ENCODE results near the gene NRCAM. TPM values are rescaled to one million over a fixed set of nuclear protein-coding genes. Genes with fewer than 3 reads are reported as not detected.

Gene NRCAM
- total and polyA plus RNA-seq, 2 experiments from 2014 or later, result 0.76 to 3.9 TPM

DNA sequence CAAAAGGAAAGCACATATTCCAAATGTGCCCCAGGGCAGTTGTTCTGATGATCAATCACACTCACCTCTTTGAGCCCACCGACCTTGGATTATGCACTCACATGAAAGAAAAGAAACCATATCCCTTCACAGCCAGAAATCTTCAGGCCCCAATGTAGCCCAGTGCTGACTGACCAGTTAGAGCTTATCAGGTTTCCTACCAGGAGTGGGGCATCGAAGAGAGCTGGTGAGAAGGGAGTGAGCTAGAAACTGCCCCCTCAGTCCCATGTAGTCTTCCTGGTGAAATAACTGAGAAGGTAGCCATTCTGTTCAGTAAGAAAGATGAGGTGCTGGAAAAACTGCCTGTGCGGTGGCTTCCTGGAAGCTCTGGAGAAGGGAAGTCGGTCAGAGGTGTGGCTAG, 32.2 kb downstream of the NRCAM start:
- no peak overlapping the region for H3K27ac ChIP-seq
- no peaks in the 10 kb centered on the region for H3K4me1 ChIP-seq (ENCODE audit: low read depth)
- no peaks in the 10 kb centered on the region for H3K36me3 ChIP-seq
- H3K9me3 ChIP-seq (ENCODE audit: low read depth), result no peaks in the 10 kb centered on the region
- H3K27me3 ChIP-seq, result no peaks in the 10 kb centered on the region
- TF ChIP-seq, protein P1, sequence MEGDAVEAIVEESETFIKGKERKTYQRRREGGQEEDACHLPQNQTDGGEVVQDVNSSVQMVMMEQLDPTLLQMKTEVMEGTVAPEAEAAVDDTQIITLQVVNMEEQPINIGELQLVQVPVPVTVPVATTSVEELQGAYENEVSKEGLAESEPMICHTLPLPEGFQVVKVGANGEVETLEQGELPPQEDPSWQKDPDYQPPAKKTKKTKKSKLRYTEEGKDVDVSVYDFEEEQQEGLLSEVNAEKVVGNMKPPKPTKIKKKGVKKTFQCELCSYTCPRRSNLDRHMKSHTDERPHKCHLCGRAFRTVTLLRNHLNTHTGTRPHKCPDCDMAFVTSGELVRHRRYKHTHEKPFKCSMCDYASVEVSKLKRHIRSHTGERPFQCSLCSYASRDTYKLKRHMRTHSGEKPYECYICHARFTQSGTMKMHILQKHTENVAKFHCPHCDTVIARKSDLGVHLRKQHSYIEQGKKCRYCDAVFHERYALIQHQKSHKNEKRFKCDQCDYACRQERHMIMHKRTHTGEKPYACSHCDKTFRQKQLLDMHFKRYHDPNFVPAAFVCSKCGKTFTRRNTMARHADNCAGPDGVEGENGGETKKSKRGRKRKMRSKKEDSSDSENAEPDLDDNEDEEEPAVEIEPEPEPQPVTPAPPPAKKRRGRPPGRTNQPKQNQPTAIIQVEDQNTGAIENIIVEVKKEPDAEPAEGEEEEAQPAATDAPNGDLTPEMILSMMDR (IDR thresholded peaks at IDR 0.05; ENCODE audit: low read depth, low read length), result no peak
- no peak overlapping the region for H3K4me3 ChIP-seq
- no peak for DNase-seq (ENCODE audit: low read depth in 1 of 2, low spot score in 1 of 2)

DNA sequence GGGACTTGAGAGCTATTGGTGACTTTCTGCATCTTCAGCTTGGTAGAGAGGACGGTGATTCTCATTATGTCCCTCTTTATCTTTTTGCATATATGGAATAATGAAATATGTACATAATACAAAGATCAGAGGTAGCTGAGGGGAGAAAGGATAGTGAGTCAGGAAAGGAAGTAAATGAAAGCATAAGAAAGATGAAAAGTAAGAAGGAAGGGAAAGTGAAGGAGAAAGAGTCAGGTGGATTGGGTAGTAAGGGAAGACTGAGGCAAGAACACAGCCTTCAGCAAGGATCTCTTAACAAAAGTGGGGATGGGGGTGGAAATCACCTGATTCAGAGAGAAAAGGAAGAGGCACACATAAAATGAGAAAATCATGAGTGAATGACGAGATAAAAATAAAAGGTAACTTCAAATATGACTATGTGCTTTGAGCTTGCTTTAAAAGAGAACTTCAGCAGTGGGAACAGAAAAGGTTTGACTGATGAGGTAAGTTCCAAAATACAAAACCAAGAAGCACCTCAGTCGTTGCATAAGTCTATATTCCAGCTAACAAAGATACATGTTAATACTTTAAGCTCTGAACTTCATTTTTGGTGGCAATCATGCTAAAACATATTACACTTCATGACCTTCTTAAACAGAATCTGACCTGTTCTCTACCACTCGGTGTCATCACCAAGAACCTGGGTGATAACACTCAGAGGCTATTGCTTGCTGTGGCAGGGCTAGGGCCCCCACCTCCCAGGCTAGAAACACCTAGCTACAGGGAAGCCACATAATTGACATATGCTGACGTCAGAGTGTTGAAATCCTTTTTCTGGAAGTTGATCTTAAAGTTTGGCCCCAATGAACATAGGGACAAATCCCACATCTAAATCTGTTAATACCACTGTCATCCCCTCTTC, 32.9 kb downstream of the NRCAM start:
- no peak overlapping the region for H3K4me3 ChIP-seq

DNA sequence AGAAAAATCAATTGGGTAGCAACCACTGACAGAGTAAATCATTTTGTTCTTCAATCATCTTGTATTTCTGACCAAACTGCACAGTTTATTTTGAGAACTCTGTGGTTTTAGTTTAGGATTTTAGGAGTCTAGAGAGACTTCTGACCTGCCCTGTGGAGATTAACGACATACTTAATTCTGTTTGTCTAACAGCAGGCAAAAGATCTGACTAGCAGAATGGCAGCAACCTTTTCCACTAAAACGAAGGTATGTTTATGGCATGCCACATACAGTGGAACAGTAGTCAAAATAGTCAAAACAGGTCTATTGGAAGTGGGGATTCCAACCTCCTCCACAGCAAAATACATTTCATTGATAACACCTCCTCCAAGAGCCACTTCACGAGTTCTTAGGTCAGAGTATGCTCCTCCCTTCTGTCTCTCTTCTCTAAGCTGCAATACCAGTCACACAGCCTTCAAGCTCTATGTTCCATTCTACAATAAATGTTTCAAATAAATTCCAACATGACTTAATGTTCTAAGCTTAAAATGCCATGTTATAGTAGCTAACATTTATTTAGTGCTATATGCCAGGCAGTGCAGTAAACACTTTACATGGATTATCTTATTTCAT, 34.4 kb downstream of the NRCAM start:
- Histone ChIP-seq H3K36me3 (no peaks in the 10 kb centered on the region), H3K4me1 (ENCODE audit: low read depth) (no peaks in the 10 kb centered on the region), H3K4me3 (no peak overlapping the region), H3K27me3 (no peaks in the 10 kb centered on the region), H3K9me3 (ENCODE audit: low read depth) (no peaks in the 10 kb centered on the region), H3K27ac (no peak overlapping the region)
- TF ChIP-seq, protein P1 (IDR thresholded peaks at IDR 0.05; ENCODE audit: low read depth, low read length), result no peak
- no peak for DNase-seq (ENCODE audit: low read depth in 1 of 2, low spot score in 1 of 2)

More for the DNA sequence above, 32.9 kb downstream of the NRCAM start:
- no peak for DNase-seq (ENCODE audit: low read depth in 1 of 2, low spot score in 1 of 2)
- Histone ChIP-seq H3K4me1 (ENCODE audit: low read depth) (no peaks in the 10 kb centered on the region), H3K27me3 (no peaks in the 10 kb centered on the region), H3K27ac (no peak overlapping the region), H3K36me3 (no peaks in the 10 kb centered on the region), H3K9me3 (ENCODE audit: low read depth) (no peaks in the 10 kb centered on the region)
- TF ChIP-seq, protein P1 (IDR thresholded peaks at IDR 0.05; ENCODE audit: low read depth, low read length), result no peak

DNA sequence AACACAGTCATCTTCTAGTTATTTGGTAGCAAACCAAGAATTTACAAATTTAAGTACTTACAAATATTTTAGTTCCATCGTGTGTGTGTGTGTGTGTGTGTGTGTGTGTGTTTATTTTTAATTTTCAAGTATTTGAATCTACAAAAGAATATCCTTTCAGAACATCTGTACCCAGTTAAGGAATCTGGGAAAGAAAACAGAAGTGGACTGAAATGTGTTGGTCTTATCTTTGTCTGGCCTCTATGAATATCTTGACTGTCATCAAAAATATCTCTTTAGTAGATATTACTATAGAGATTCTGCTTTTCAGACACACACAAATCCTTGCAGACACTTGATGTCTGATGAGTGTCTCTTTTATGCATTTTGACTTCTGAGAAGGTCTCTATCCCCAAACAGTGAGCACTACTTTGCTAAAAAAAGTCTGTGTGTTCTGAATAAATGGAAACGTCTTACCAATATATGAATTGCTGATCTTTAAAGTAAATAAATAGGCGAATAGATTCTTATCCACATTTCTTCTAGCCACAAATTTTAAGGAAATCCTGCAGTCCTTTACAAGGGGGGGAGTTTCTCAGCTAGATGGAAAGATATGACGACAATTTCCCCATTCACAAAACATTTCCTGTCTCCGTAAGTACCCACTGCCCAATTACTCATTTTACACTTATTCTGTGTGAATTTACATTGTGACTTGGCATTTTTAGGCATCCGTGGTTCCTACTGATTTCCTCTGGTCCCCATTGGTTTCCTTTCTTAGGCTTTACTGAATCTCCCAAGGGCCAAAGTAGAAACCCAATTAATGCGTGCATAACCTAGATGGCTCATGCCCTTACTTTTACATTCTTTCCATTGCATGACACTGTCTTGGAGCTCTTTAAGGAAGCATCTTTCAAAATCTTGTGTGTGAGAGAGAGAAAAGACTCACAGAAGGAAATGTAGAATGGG, 36.0 kb downstream of the NRCAM start:
- no peaks in the 10 kb centered on the region for H3K4me1 ChIP-seq (ENCODE audit: low read depth)
- peak in 1 of 2 donors; percentile 49 for DNase-seq (ENCODE audit: low read depth in 1 of 2, low spot score in 1 of 2)
- no peak overlapping the region for H3K4me3 ChIP-seq
- no peaks in the 10 kb centered on the region for H3K36me3 ChIP-seq
- TF ChIP-seq, protein P1 (IDR thresholded peaks at IDR 0.05; ENCODE audit: low read depth, low read length), result no peak
- H3K9me3 ChIP-seq (ENCODE audit: low read depth), result no peaks in the 10 kb centered on the region
- no peak overlapping the region for H3K27ac ChIP-seq
- H3K27me3 ChIP-seq, result no peaks in the 10 kb centered on the region

DNA sequence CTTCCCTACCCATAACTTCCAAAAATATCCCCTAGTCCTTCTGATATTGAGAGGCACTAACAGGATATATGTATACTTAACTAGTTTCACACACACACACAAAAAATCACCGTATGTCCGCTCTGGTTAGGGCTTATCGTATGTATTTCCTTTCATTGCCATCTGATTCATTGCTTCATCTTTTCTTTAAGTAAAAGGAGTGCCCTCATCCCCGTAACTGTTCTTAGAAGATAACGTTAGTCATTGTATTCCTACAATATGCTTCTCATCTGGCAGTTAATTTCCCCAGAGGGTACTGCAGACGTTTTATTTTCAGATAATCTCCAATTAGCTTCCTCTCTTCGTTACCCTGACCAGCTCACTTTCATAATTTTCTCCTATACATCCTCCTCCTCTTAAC, 37.3 kb downstream of the NRCAM start:
- no peak overlapping the region for H3K4me3 ChIP-seq
- H3K27me3 ChIP-seq, result no peaks in the 10 kb centered on the region
- H3K36me3 ChIP-seq, result no peaks in the 10 kb centered on the region
- TF ChIP-seq, protein P1 (IDR thresholded peaks at IDR 0.05; ENCODE audit: low read depth, low read length), result no peak
- H3K27ac ChIP-seq, result no peak overlapping the region
- DNase-seq (ENCODE audit: low read depth in 1 of 2, low spot score in 1 of 2), result peak in 1 of 2 donors; percentile 53
- H3K9me3 ChIP-seq (ENCODE audit: low read depth), result no peaks in the 10 kb centered on the region
- H3K4me1 ChIP-seq (ENCODE audit: low read depth), result no peaks in the 10 kb centered on the region

All from cardiac muscle cell (in vitro differentiated cells and primary cell).